ENCODE results near the gene HDLBP. TPM values are rescaled to one million over a fixed set of nuclear protein-coding genes. Genes with fewer than 3 reads are reported as not detected.
A peak's percentile ranks its signal among the peaks of the same experiment; 100 is the strongest.

Gene HDLBP
- total RNA-seq, 6 experiments from 2014 or later: 991 to 1,153 (median 1,104) TPM

DNA sequence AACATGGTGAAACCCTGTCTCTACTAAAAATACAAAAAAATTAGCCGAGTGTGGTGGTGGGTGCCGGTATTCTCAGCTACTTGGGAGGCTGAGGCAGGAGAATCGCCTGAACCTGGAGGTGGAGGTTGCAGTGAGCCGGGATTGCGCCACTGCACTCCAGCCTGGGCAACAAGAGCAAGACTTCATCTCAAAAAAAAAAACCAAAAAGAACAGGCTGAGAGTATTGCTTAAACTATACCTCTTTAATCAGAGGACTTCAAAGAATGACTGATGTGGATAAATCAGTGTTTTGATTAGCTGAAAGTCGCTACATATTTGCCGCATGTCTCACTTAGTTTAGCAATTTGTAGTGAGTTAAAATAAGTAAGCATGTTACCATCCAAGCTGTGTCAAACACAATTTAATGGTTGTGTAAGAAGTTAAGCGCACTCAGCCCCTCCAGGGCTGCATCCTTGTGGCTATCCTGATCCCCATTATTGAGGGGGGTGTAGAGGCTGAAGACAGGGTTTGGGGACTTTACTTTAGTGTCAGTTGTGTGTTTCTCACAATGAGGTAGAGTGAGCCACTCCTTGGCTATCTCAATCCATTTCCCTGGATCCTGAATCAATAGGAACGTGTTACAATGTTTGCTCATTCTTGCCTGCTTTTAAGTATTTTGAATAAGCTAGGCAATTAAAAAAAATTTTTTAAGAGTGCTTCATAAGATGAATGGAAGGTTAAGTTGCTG lies 29.6 kb upstream of the HDLBP start:
- Mint-ChIP-seq H3K27ac (peak overlapping the region; percentile 75), H3K9me3 (no peaks in the 10 kb centered on the region), H3K27me3 (ENCODE audit: insufficient read depth) (peaks cover 2% of the 10 kb centered on the region), H3K4me1 (ENCODE audit: low read depth) (peaks cover 54% of the 10 kb centered on the region), H3K36me3 (ENCODE audit: low read depth) (peaks cover 50% of the 10 kb centered on the region), H3K4me3 (peak overlapping the region; percentile 37; the same call in 1 of the 2 replicates)
- peak; percentile 76 for DNase-seq
- TF ChIP-seq, protein P1, sequence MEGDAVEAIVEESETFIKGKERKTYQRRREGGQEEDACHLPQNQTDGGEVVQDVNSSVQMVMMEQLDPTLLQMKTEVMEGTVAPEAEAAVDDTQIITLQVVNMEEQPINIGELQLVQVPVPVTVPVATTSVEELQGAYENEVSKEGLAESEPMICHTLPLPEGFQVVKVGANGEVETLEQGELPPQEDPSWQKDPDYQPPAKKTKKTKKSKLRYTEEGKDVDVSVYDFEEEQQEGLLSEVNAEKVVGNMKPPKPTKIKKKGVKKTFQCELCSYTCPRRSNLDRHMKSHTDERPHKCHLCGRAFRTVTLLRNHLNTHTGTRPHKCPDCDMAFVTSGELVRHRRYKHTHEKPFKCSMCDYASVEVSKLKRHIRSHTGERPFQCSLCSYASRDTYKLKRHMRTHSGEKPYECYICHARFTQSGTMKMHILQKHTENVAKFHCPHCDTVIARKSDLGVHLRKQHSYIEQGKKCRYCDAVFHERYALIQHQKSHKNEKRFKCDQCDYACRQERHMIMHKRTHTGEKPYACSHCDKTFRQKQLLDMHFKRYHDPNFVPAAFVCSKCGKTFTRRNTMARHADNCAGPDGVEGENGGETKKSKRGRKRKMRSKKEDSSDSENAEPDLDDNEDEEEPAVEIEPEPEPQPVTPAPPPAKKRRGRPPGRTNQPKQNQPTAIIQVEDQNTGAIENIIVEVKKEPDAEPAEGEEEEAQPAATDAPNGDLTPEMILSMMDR (IDR thresholded peaks at IDR 0.05): no peak

DNA sequence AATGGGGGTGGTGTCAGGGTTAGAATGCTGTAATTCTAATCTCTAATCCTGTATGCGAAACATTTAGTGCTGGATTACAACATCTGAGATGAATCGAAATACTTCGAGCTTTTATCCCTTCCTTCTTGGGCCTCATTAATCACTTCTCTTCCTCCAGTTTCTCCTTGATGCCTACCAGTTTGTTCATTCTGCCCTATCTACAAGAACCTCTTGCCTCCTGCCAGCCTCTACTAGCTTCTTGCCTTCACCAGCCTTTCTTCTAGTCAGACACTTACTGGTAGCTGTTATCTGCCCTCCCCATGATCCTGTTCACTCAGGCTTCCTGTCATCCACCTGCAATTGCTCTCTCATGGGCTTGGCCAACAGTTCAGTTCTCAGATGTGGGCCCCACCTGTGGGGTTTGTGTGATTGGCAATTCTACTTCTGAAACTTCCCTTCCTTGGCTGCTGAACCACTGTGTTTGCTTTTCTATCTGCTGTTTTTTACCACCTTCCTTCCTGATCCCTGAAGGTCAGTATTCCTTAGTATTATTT lies 25.2 kb upstream of the HDLBP start:
- H3K36me3 Mint-ChIP-seq (ENCODE audit: low read depth): peaks cover 73% of the 10 kb centered on the region
- no peak for DNase-seq
- H3K9me3 Mint-ChIP-seq: no peaks in the 10 kb centered on the region
- no peak overlapping the region for H3K4me3 Mint-ChIP-seq
- peaks cover 71% of the 10 kb centered on the region for H3K4me1 Mint-ChIP-seq (ENCODE audit: low read depth)
- H3K27me3 Mint-ChIP-seq (ENCODE audit: insufficient read depth): peaks cover 2% of the 10 kb centered on the region
- TF ChIP-seq, protein P1 (IDR thresholded peaks at IDR 0.05): no peak
- peak overlapping the region; percentile 79 for H3K27ac Mint-ChIP-seq

DNA sequence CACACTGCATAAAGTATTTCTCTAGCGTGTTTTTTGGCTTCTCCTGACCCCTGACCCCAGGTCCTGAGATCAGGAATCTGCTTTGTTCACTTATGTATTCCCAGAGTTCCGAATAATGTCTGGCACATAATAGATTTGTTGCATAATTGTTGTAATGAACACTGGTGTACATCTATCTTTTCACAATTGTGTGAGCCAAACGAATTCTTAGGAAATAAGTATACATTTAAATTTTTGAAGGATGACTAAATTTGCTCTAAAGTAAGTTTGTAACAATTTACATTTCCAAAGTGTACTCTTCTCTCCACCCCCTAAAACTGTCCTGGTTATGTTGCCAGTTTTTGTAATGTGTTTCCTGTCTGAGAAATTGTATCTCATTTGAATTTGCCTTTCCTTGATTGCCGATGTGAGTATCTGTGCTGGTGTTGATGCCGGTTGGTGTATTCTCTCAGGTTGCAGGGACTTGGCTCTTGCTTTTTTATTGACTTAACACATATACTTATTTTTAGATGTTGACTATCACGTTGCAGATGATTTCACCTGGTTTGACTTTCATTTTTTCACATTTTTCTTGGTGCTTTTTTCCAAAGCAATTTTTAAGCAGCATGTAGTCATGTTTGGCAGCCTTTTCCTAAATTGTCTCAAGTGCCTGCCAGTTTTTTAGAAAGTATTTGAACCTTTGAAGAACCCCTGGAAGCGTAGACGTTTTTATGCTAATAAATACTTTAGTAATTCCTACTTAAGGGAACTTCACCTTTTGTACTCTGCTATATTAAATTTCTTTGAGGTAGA lies 24.6 kb upstream of the HDLBP start:
- Mint-ChIP-seq H3K36me3 (ENCODE audit: low read depth) (peaks cover 73% of the 10 kb centered on the region), H3K4me1 (ENCODE audit: low read depth) (peaks cover 65% of the 10 kb centered on the region), H3K4me3 (peak overlapping the region; percentile 65), H3K27me3 (ENCODE audit: insufficient read depth) (peaks cover 2% of the 10 kb centered on the region), H3K9me3 (no peaks in the 10 kb centered on the region), H3K27ac (peak overlapping the region; percentile 79)
- TF ChIP-seq, protein P1 (IDR thresholded peaks at IDR 0.05): no peak
- no peak for DNase-seq

DNA sequence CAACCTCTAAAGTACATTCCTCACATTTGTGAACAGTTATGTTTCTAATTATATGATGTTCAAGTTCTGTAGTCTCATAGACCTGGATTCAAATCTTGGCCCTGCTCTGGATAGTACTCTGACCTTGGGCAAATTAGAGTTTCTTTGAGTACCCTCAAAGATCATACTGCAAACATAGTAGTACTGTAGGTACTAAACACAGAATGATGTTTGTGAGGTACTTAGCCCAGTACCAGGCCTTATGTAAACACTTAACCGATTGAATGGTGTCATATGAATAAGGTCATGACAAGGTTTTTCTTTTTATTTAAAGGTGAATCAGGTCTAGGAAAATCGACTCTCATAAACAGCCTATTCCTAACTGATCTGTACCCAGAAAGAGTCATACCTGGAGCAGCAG lies 19.3 kb upstream of the HDLBP start:
- Mint-ChIP-seq H3K4me1 (ENCODE audit: low read depth) (peaks cover 33% of the 10 kb centered on the region), H3K27ac (no peak overlapping the region), H3K27me3 (ENCODE audit: insufficient read depth) (no peaks in the 10 kb centered on the region; the same call in 1 of the 2 replicates), H3K4me3 (no peak overlapping the region), H3K9me3 (no peaks in the 10 kb centered on the region), H3K36me3 (ENCODE audit: low read depth) (peaks cover 57% of the 10 kb centered on the region)
- no peak for DNase-seq
- TF ChIP-seq, protein P1 (IDR thresholded peaks at IDR 0.05): no peak

DNA sequence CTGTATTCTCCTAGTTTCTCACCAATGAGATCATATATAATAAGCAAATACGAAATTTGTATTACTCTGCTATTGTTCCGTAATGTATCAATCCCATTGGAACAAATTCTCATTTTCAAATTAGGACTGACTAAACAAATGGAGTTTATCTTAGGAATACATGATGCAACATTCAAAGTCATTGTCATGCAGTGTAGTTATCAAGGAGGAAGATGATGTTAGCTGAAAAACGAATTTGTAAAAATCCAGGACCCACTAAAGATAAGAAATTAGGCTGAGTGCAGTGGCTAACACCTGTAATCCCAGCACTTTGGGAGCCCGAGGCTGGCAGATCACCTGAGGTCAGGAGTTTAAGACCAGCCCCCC lies 15.1 kb upstream of the HDLBP start:
- Mint-ChIP-seq H3K27ac (no peak overlapping the region), H3K27me3 (ENCODE audit: insufficient read depth) (no peaks in the 10 kb centered on the region; the same call in 1 of the 2 replicates), H3K4me3 (no peak overlapping the region), H3K9me3 (no peaks in the 10 kb centered on the region), H3K36me3 (ENCODE audit: low read depth) (peaks cover 46% of the 10 kb centered on the region), H3K4me1 (ENCODE audit: low read depth) (peaks cover 13% of the 10 kb centered on the region)
- DNase-seq: no peak
- TF ChIP-seq, protein P1 (IDR thresholded peaks at IDR 0.05): no peak

Data from HFFc6 (cell line).